MM.1S (cell line): ENCODE data around the gene ODF4.
"Not testable (repeated sequence)": the region's sequence is repeated elsewhere in the genome, so short reads cannot be mapped to it uniquely, and the experiment has no call there.

Experiments
- DNase-seq: peaks from one replicate; pipeline ENCODE4 v3.0.0-alpha.2; 2015
- H2AFZ ChIP-seq: fragments of 300-600 bp; sonication (generic); 2 replicates; pipeline ENCODE4 v1.6.0; 2016; ENCODE audit warnings: antibody characterized with exemption, low read length
- H3F3A ChIP-seq: fragments of 300-600 bp; sonication (generic); 2 replicates; pipeline ENCODE4 v1.6.1; 2016; ENCODE audit warnings: mild to moderate bottlenecking, antibody characterized with exemption, low read length, moderate library complexity, mixed read lengths; ENCODE audit not compliant: insufficient read depth
- H3K27ac ChIP-seq: fragments of 300-600 bp; sonication (generic); 2 replicates; pipeline ENCODE4 v1.5.1; 2016; ENCODE audit warnings: mild to moderate bottlenecking, low read length
- H3K27me3 ChIP-seq: fragments of 300-600 bp; sonication (generic); replicated peaks from 2 replicates; pipeline ENCODE4 v1.6.0; 2016; ENCODE audit warnings: low read length; ENCODE audit not compliant: insufficient read depth
- H3K36me3 ChIP-seq: fragments of 300-600 bp; sonication (generic); replicated peaks from 2 replicates; pipeline ENCODE4 v1.6.1; 2016; ENCODE audit warnings: mild to moderate bottlenecking, low read length, mixed read lengths; ENCODE audit not compliant: insufficient read depth
- H3K4me1 ChIP-seq: fragments of 300-600 bp; sonication (generic); 2 replicates; pipeline ENCODE4 v1.6.1; 2016; ENCODE audit warnings: low read length, mixed read lengths
- H3K4me2 ChIP-seq: fragments of 300-600 bp; sonication (generic); 2 replicates; pipeline ENCODE4 v1.6.0; 2016; ENCODE audit warnings: low read depth, low read length
- H3K4me3 ChIP-seq: fragments of 300-600 bp; sonication (generic); 2 replicates; pipeline ENCODE4 v1.5.1; 2016; ENCODE audit warnings: low read length, mixed read lengths
- H3K79me2 ChIP-seq: fragments of 300-600 bp; sonication (generic); 2 replicates; pipeline ENCODE4 v1.6.1; 2016; ENCODE audit warnings: mixed run types, low read length, mixed read lengths
- H3K9ac ChIP-seq: fragments of 300-600 bp; sonication (generic); 2 replicates; pipeline ENCODE4 v1.6.1; 2016; ENCODE audit warnings: low read length, mixed read lengths
- H3K9me2 ChIP-seq: fragments of 300-600 bp; sonication (generic); replicated peaks from 2 replicates; pipeline ENCODE4 v1.6.1; 2016; ENCODE audit warnings: mild to moderate bottlenecking, low read length, mixed read lengths; ENCODE audit not compliant: insufficient read depth
- H3K9me3 ChIP-seq: fragments of 300-600 bp; sonication (generic); replicated peaks from 2 replicates; pipeline ENCODE4 v1.6.1; 2016; ENCODE audit warnings: mild to moderate bottlenecking, low read length, mixed read lengths; ENCODE audit not compliant: insufficient read depth
- H4K20me1 ChIP-seq: fragments of 300-600 bp; sonication (generic); 2 replicates; pipeline ENCODE4 v1.6.1; 2016; ENCODE audit warnings: mild to moderate bottlenecking, low read length, moderate library complexity, mixed read lengths; ENCODE audit not compliant: insufficient read depth
- CTCF ChIP-seq: fragments of 300-600 bp; sonication (generic); IDR thresholded peaks from 2 replicates; pipeline ENCODE4 v1.5.1; 2016; ENCODE audit warnings: antibody characterized with exemption, low read length, mixed read lengths
- EZH2 ChIP-seq: fragments of 300-600 bp; sonication (generic); optimal IDR thresholded peaks from 2 replicates; pipeline ENCODE3; 2017; ENCODE audit warnings: low read depth, mild to moderate bottlenecking, antibody characterized with exemption, low read length, mixed read lengths
- EZH2phosphoT487 ChIP-seq: fragments of 300-600 bp; sonication (generic); IDR thresholded peaks from 2 replicates; pipeline ENCODE4 v1.6.1; 2018; ENCODE audit warnings: antibody characterized with exemption, low read length

ODF4 gene

GRCh38 chr17:8393470-8394231 lies 54.0 kb downstream of the ODF4 start:
- DNase-seq: peak; percentile 41
- H3K36me3 ChIP-seq: no peaks in the 10 kb centered on the region

GRCh38 chr17:8394497-8394896 lies 54.9 kb downstream of the ODF4 start:
- not testable (repeated sequence) for H3K36me3 ChIP-seq, H3K4me3 ChIP-seq, H3K79me2 ChIP-seq, H3K4me2 ChIP-seq, H3K9me2 ChIP-seq, H3K27ac ChIP-seq, DNase-seq, H3K9ac ChIP-seq, H3K4me1 ChIP-seq, H4K20me1 ChIP-seq, H3K9me3 ChIP-seq, H3F3A ChIP-seq, H2AFZ ChIP-seq
- H3K27me3 ChIP-seq: peaks cover 23% of the 10 kb centered on the region

More at GRCh38 chr17:8393470-8394231, 54.0 kb downstream of the ODF4 start:
- no peaks in the 10 kb centered on the region for H4K20me1 ChIP-seq
- no peak for TF ChIP-seq EZH2
- TF ChIP-seq CTCF: no peak
- TF ChIP-seq EZH2phosphoT487: no peak
- H2AFZ ChIP-seq: peak overlapping the region; percentile 30; the same call in 1 of the 2 replicates
- H3K9ac ChIP-seq: no peak overlapping the region
- H3K27ac ChIP-seq: no peak overlapping the region
- H3K4me1 ChIP-seq: 0 out of 2 replicates have a peak, but pooled peaks cover 7% of the 10 kb centered on the region
- no peaks in the 10 kb centered on the region for H3K9me3 ChIP-seq
- no peak overlapping the region for H3K4me3 ChIP-seq
- no peaks in the 10 kb centered on the region for H3F3A ChIP-seq
- H3K79me2 ChIP-seq: no peaks in the 10 kb centered on the region
- no peak overlapping the region for H3K4me2 ChIP-seq
- no peaks in the 10 kb centered on the region for H3K9me2 ChIP-seq
- H3K27me3 ChIP-seq: peaks cover 23% of the 10 kb centered on the region
